Measurements from ENCODE around the gene TLX2.
A peak's percentile ranks its signal among the peaks of the same experiment; 100 is the strongest.

TLX2 gene

DNA sequence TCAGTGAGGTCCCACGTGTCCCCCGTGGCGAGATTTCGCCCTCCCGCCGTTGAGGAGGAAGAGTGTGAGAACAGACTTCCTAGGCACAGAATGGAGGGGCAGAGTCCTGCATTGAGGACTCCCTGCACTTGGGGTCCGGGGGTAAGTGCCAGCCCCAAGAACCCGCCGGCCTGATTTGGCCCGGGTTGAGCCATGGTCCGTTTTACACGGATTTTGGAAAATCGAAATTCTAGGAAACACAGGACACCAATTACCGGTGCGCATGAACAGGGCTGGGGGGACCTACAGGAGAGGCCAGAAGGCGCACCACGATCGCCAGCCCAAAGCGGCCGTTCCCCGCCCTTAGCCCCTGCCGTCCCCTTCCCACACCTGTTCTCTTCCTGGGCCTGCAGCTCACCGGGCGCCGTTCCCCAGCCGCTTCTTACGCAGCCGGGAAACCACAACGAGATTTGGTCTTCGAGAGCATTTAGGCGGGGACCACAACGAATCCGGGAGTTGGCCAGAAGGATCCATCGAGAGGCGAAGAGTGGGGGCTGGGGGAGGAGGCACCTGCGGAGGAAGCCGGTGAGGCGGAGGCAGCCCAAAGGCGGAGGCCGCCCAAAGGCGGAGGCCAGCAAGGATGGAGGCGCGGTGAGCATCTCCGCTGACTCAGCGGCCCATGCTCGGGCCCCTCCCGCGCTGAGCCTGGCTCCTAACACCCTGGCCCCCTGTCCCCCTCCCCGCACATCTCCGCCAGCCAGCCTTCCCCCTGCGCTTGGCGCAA lies 464 bp upstream of the TLX2 start:
- no peak for TF ChIP-seq Cebpa-rat (IDR thresholded peaks at IDR 0.05)

GRCh38 chr2:74515271-74515980 lies 1.2 kb downstream of the TLX2 start:
- no peak overlapping the region for H3K9ac ChIP-seq
- H3K36me3 ChIP-seq: no peaks in the 10 kb centered on the region
- H3K27ac ChIP-seq: no peak overlapping the region
- H3K4me3 ChIP-seq: peak overlapping the region in 4 of 10 experiments; percentile 1 to 26 (median 20); a peak in 3 of 20 replicates
- peaks cover 5 to 19% (median 8%) of the 10 kb centered on the region in 10 experiments; a peak in 11 of 20 replicates for H3K4me1 ChIP-seq
- TF ChIP-seq Cebpa-rat (IDR thresholded peaks at IDR 0.05): no peak
- peaks cover 98 to 100% (median 100%) of the 10 kb centered on the region in 11 experiments for H3K27me3 ChIP-seq
- H3K4me2 ChIP-seq: peak overlapping the region in 1 of 11 experiments; percentile 73; a peak in 2 of 22 replicates
- peaks cover 0 to 37% (median 23%) of the 10 kb centered on the region in 11 experiments; a peak in 15 of 22 replicates for H4K20me1 ChIP-seq
- H3K9me3 ChIP-seq (replicated peaks in 1 of 11): peaks cover 4 to 29% (median 17%) of the 10 kb centered on the region in 11 experiments; a peak in 15 of 22 replicates

More for the DNA sequence above, 464 bp upstream of the TLX2 start:
- no peak overlapping the region for H3K9ac ChIP-seq
- H3K36me3 ChIP-seq: no peaks in the 10 kb centered on the region
- H3K27ac ChIP-seq: no peak overlapping the region
- H3K9me3 ChIP-seq (replicated peaks in 1 of 11): peaks cover 4 to 29% (median 17%) of the 10 kb centered on the region in 11 experiments; a peak in 15 of 22 replicates
- H3K4me3 ChIP-seq: 0 out of 20 replicates have a peak overlapping the region, but pooled peaks of 1 of the 10 experiments have one; percentile 19
- peaks cover 0 to 37% (median 23%) of the 10 kb centered on the region in 11 experiments; a peak in 15 of 22 replicates for H4K20me1 ChIP-seq
- H3K27me3 ChIP-seq: peaks cover 93 to 100% (median 100%) of the 10 kb centered on the region in 11 experiments
- H3K4me1 ChIP-seq: peaks cover 5 to 19% (median 8%) of the 10 kb centered on the region in 10 experiments; a peak in 11 of 20 replicates
- peak overlapping the region; percentile 3 to 73 (median 45); a peak in 11 of 22 replicates for H3K4me2 ChIP-seq

- Histone ChIP-seq H3K9ac (no peak overlapping the region), H3K4me2 (no peak overlapping the region), H3K27ac (no peak overlapping the region), H3K9me3 (replicated peaks in 1 of 11) (peaks cover 4 to 29% (median 17%) of the 10 kb centered on the region in 11 experiments; a peak in 15 of 22 replicates), H4K20me1 (peaks cover 0 to 37% (median 23%) of the 10 kb centered on the region in 11 experiments; a peak in 15 of 22 replicates), H3K27me3 (peaks cover 91 to 100% (median 98%) of the 10 kb centered on the region in 11 experiments), H3K4me3 (0 out of 20 replicates have a peak overlapping the region, but pooled peaks of 1 of the 10 experiments have one; percentile 1), H3K4me1 (peaks cover 5 to 19% (median 8%) of the 10 kb centered on the region in 10 experiments; a peak in 11 of 20 replicates), H3K36me3 (no peaks in the 10 kb centered on the region)
- TF ChIP-seq Cebpa-rat (IDR thresholded peaks at IDR 0.05): no peak
These were observed 1.9 kb downstream of the TLX2 start for GRCh38 chr2:74515981-74516633.

- Histone ChIP-seq H3K27ac (no peak overlapping the region), H3K4me1 (peaks cover 5 to 19% (median 8%) of the 10 kb centered on the region in 10 experiments; a peak in 11 of 20 replicates), H3K4me2 (no peak overlapping the region), H4K20me1 (peaks cover 0 to 37% (median 23%) of the 10 kb centered on the region in 11 experiments; a peak in 15 of 22 replicates), H3K9ac (no peak overlapping the region), H3K4me3 (no peak overlapping the region), H3K27me3 (peaks cover 86 to 98% (median 93%) of the 10 kb centered on the region in 11 experiments), H3K9me3 (replicated peaks in 1 of 11) (peaks cover 4 to 29% (median 17%) of the 10 kb centered on the region in 11 experiments; a peak in 15 of 22 replicates), H3K36me3 (no peaks in the 10 kb centered on the region)
- no peak for TF ChIP-seq Cebpa-rat (IDR thresholded peaks at IDR 0.05)
These were observed 2.4 kb downstream of the TLX2 start for GRCh38 chr2:74516650-74517049.

DNA sequence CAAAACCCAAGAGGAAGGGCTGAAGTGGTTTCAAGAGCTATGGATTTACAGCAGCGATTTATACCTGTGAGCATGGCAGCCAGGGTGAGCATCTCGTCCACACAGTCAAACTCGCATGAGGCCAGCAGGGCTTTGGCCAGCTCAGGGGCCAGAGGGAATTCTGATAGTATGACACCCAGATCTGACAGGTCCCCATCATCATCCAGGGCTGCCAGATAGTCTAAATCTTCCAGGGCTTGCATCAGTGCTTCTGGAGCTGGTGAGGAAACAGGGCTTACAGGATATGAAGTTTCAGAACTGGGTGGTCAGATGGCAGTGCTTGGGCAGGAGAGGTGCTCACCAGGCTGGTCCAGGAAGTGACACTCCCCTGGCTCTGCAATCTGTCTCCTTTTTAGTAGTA lies 8.3 kb downstream of the TLX2 start:
- peaks cover 27 to 45% (median 37%) of the 10 kb centered on the region in 11 experiments for H3K27me3 ChIP-seq
- no peak for TF ChIP-seq Cebpa-rat (IDR thresholded peaks at IDR 0.05)

GRCh38 chr2:74524005-74524404 lies 9.8 kb downstream of the TLX2 start:
- no peak overlapping the region for H3K4me3 ChIP-seq
- no peak overlapping the region for H3K27ac ChIP-seq
- H3K4me1 ChIP-seq: peaks cover 9 to 39% (median 30%) of the 10 kb centered on the region in 10 experiments
- peaks cover 24 to 38% (median 34%) of the 10 kb centered on the region in 11 experiments for H3K36me3 ChIP-seq
- H3K9me3 ChIP-seq (replicated peaks in 1 of 11): 0 out of 22 replicates have a peak, but pooled peaks cover 0 to 6% (median 0%) of the 10 kb centered on the region in 11 experiments
- H3K27me3 ChIP-seq: peaks cover 13 to 30% (median 22%) of the 10 kb centered on the region in 11 experiments; a peak in 21 of 22 replicates
- TF ChIP-seq Cebpa-rat (IDR thresholded peaks at IDR 0.05): no peak
- H3K9ac ChIP-seq: no peak overlapping the region
- H3K4me2 ChIP-seq: no peak overlapping the region
- peaks cover 0 to 22% (median 10%) of the 10 kb centered on the region in 11 experiments; a peak in 10 of 22 replicates for H4K20me1 ChIP-seq

More for the DNA sequence above, 8.3 kb downstream of the TLX2 start:
- H3K36me3 ChIP-seq: peaks cover 15 to 26% (median 23%) of the 10 kb centered on the region in 11 experiments
- no peak overlapping the region for H3K27ac ChIP-seq
- H3K9me3 ChIP-seq (replicated peaks in 1 of 11): 0 out of 22 replicates have a peak, but pooled peaks cover 0 to 6% (median 0%) of the 10 kb centered on the region in 11 experiments
- peaks cover 0 to 9% (median 0%) of the 10 kb centered on the region in 11 experiments; a peak in 8 of 22 replicates for H4K20me1 ChIP-seq
- no peak overlapping the region for H3K9ac ChIP-seq
- H3K4me3 ChIP-seq: no peak overlapping the region
- peak overlapping the region in 2 of 11 experiments; percentile 2 to 12; a peak in 1 of 22 replicates for H3K4me2 ChIP-seq
- peaks cover 0 to 27% (median 18%) of the 10 kb centered on the region in 10 experiments; a peak in 19 of 20 replicates for H3K4me1 ChIP-seq

DNA sequence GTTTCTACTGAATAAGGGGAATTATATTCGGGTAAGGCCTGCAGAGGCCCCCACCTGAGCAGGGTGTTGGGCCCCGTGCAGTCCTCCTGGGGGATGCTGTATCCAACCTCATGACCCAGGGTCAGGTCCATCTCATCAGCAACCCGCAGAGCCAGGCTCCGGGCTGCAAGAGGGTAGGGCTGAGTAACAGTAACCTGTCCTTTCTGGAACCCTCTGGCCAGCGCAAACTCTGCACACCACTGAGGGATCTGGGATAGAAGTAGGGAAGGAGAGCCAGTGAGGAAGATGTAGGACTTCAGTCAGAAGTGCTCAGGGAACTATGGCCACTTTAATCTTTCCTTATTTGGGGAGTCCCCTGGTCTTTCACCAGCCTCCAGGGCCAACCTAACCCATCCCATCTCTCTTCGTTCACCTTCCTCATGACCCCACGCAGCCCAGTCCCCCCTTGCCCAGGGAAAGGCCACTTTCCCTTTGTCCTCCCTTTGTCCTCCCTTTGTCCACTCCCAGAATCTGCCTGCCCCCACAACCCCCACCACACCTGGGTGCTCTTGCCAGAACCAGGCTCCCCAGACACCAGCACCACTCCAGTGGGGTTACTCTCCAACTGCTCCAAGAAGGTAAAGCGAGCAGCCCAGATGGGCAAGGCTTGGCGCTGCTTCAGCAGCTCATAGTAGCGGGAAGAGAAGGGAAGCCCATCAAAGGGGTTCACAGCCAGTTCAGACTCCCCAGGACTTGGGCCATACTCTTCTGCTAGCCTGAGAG lies 10.9 kb downstream of the TLX2 start:
- H3K4me2 ChIP-seq: peak overlapping the region in 2 of 11 experiments; percentile 57 to 94; a peak in 3 of 22 replicates
- no peak overlapping the region for H3K9ac ChIP-seq
- peaks cover 2 to 19% (median 10%) of the 10 kb centered on the region in 11 experiments; a peak in 13 of 22 replicates for H3K27me3 ChIP-seq
- peaks cover 24 to 38% (median 34%) of the 10 kb centered on the region in 11 experiments for H3K36me3 ChIP-seq
- TF ChIP-seq Cebpa-rat (IDR thresholded peaks at IDR 0.05): no peak
- H3K27ac ChIP-seq: no peak overlapping the region
- peaks cover 0 to 22% (median 11%) of the 10 kb centered on the region in 11 experiments; a peak in 10 of 22 replicates for H4K20me1 ChIP-seq
- no peak overlapping the region for H3K4me3 ChIP-seq
- peaks cover 9 to 39% (median 30%) of the 10 kb centered on the region in 10 experiments for H3K4me1 ChIP-seq
- 0 out of 22 replicates have a peak, but pooled peaks cover 0 to 6% (median 0%) of the 10 kb centered on the region in 11 experiments for H3K9me3 ChIP-seq (replicated peaks in 1 of 11)
